ENCODE results near the gene LRPAP1. TPM values are rescaled to one million over a fixed set of nuclear protein-coding genes. Genes with fewer than 3 reads are reported as not detected.

The LRPAP1 gene
- total RNA-seq, 4 donors from 2014 or later = 112 to 153 (median 123) TPM

GRCh38 chr4:3472411-3473141 is 59.6 kb downstream of the LRPAP1 start:
- H3K4me3 ChIP-seq (ENCODE audit: low read depth, poor library complexity, severe bottlenecking) = no peak overlapping the region
- 85 to 88% methylated on average over 27 of the region's 27 CpGs for WGBS, 2 donors
- DNase-seq (ENCODE audit: low spot score in 2 of 2) = no peak
- TF ChIP-seq POLR2A (IDR thresholded peaks at IDR 0.05) (no peak), CTCF (IDR thresholded peaks at IDR 0.05) (no peak)
- intact Hi-C loops (cut with DNase I; ENCODE audit: low total_unique reads) = no loop called here

DNA sequence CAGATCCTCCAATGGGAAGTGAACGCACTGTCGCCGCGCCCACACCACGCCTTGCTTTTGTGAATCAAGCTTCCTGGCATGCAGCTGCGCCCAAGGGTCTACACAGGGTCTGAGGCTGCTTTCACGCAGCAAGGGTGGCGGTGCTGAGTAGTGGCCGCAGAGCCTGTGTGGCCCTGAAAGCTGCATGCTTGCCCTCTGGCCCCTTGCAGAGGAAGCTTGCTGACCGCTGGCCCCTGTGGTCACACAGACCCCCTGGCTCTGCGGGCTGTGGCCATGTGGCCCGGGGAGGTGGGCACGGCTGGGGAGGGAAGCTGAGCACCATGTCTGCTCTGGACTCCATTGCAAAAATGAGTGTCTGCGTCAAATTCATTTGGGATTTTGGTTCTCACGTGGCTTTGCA is 60.3 kb downstream of the LRPAP1 start:
- TF ChIP-seq CTCF (IDR thresholded peaks at IDR 0.05) (no peak), POLR2A (IDR thresholded peaks at IDR 0.05) (no peak)
- DNase-seq (ENCODE audit: low spot score in 2 of 2) = no peak
- no peak overlapping the region for H3K4me3 ChIP-seq (ENCODE audit: low read depth, poor library complexity, severe bottlenecking)
- WGBS, 2 donors = 90 to 95% methylated on average over 14 to 15 of the region's 15 CpGs
- intact Hi-C loops (cut with DNase I; ENCODE audit: low total_unique reads) = no loop called here

- DNase-seq (ENCODE audit: low spot score in 2 of 2) = no peak
- H3K4me3 ChIP-seq (ENCODE audit: low read depth, poor library complexity, severe bottlenecking) = no peak overlapping the region
- intact Hi-C loops (cut with DNase I; ENCODE audit: low total_unique reads) = no loop called here
- WGBS, 2 donors = 86 to 91% methylated on average over 19 to 23 of the region's 23 CpGs
- TF ChIP-seq POLR2A (IDR thresholded peaks at IDR 0.05) (no peak), CTCF (IDR thresholded peaks at IDR 0.05) (no peak)
Observed at GRCh38 chr4:3471098-3471760, 61.0 kb downstream of the LRPAP1 start.

DNA sequence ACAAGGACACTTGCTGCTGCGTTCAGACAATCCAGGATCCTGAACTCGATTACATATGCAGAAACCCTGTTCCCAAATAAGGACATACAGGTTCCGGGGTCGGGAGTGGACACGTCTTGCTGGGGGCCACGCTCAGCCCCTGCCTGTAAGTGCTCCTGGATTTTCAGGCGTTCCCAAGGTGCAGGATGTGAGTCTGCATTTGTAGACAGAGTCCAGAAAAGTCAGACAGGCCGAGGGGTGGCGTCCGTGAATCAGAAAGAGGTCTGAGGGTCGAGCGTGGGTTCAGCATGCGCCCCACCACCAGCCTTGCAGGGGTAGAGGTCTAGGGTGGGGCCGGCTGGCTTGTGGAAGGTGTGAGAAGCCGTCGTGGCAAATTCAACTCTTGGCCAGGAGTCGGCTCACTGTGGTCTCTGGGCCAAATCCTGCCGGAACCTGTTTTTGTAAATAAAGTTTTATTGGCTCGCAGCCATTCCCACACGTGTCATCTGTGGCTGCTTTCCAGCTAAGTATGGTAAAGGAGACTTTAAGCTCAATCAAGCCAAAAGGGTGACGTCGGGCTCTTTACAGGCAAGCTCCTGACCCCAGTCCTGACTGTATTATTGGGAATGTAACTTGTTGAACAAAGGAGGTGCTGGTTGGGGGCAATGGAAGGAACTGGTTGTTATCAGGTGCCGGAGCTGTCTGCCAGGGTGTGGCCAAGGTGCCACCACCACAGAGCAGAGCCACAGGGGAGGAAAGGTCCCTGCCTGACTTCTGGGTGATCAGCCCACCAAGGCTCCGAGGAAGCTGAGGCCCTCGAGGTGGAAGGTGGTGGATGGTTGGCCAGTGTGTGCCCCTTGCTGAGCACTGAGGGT is 61.8 kb downstream of the LRPAP1 start:
- H3K4me3 ChIP-seq (ENCODE audit: low read depth, poor library complexity, severe bottlenecking) = no peak overlapping the region
- no peak for TF ChIP-seq CTCF (IDR thresholded peaks at IDR 0.05)
- no peak for TF ChIP-seq POLR2A (IDR thresholded peaks at IDR 0.05)
- 63% methylated on average over 25 of the region's 25 CpGs for WGBS, 2 donors
- no peak for DNase-seq (ENCODE audit: low spot score in 2 of 2)
- intact Hi-C loops (cut with DNase I; ENCODE audit: low total_unique reads) = no loop called here

- intact Hi-C loops (cut with DNase I; ENCODE audit: low total_unique reads) = no loop called here
- DNase-seq (ENCODE audit: low spot score in 2 of 2) = no peak
- TF ChIP-seq POLR2A (IDR thresholded peaks at IDR 0.05) = no peak
- WGBS, 2 donors = 80 to 87% methylated on average over 23 to 31 of the region's 31 CpGs
- no peak overlapping the region for H3K4me3 ChIP-seq (ENCODE audit: low read depth, poor library complexity, severe bottlenecking)
Observed at GRCh38 chr4:3469386-3470243, 62.6 kb downstream of the LRPAP1 start.
